ENCODE results near the gene SYTL1.
A peak's percentile ranks its signal among the peaks of the same experiment; 100 is the strongest.

Gene SYTL1

DNA sequence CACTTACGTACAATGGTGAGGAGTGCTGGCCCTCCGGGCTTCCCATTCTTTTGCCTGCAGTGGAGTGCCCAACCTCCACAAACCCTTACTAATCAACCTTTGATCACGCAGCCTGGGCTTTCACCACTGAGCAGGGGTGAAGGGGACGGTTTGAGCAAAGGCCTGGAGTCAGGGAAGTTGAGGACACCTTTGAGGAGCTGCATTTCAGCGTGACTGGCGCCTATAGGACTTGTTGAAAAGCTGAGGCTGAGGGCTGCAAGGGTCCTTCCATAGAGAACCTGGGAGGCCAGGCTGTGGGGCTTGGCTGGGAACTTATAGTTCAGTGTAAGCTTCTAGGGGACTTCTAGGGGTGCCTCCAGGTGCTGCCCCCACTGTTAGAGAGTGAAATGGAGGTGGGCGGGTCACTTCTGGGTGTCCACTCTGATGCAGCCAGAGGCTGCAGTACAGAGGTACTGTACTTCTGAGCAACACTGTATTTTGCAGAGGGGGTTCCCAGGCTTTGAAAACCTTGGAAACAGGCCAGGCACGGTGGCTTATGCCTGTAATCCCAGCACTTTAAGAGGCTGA, 9.8 kb downstream of the SYTL1 start:
- no peak overlapping the region for H3K27ac ChIP-seq (replicated peaks)
- no peak overlapping the region for H3K4me3 ChIP-seq (replicated peaks; ENCODE audit: insufficient read depth, low read length)
- no peak for DNase-seq (ENCODE audit: low read depth in 1 of 2, low spot score in 1 of 2)
- TF ChIP-seq, protein P1, sequence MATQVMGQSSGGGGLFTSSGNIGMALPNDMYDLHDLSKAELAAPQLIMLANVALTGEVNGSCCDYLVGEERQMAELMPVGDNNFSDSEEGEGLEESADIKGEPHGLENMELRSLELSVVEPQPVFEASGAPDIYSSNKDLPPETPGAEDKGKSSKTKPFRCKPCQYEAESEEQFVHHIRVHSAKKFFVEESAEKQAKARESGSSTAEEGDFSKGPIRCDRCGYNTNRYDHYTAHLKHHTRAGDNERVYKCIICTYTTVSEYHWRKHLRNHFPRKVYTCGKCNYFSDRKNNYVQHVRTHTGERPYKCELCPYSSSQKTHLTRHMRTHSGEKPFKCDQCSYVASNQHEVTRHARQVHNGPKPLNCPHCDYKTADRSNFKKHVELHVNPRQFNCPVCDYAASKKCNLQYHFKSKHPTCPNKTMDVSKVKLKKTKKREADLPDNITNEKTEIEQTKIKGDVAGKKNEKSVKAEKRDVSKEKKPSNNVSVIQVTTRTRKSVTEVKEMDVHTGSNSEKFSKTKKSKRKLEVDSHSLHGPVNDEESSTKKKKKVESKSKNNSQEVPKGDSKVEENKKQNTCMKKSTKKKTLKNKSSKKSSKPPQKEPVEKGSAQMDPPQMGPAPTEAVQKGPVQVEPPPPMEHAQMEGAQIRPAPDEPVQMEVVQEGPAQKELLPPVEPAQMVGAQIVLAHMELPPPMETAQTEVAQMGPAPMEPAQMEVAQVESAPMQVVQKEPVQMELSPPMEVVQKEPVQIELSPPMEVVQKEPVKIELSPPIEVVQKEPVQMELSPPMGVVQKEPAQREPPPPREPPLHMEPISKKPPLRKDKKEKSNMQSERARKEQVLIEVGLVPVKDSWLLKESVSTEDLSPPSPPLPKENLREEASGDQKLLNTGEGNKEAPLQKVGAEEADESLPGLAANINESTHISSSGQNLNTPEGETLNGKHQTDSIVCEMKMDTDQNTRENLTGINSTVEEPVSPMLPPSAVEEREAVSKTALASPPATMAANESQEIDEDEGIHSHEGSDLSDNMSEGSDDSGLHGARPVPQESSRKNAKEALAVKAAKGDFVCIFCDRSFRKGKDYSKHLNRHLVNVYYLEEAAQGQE (IDR thresholded peaks at IDR 0.05; ENCODE audit: insufficient replicate concordance, low read depth): no peak
- TF ChIP-seq SPI1 (IDR thresholded peaks at IDR 0.05; ENCODE audit: borderline replicate concordance, low read depth) (no peak), POLR2AphosphoS5 (IDR thresholded peaks at IDR 0.05; ENCODE audit: low read depth) (no peak), CTCF (IDR thresholded peaks at IDR 0.05; ENCODE audit: insufficient read depth, low read length) (no peak), GABPA (IDR thresholded peaks at IDR 0.05; ENCODE audit: low read depth) (no peak)
- no peaks in the 10 kb centered on the region for H3K27me3 ChIP-seq (ENCODE audit: insufficient read depth, poor library complexity, severe bottlenecking)

DNA sequence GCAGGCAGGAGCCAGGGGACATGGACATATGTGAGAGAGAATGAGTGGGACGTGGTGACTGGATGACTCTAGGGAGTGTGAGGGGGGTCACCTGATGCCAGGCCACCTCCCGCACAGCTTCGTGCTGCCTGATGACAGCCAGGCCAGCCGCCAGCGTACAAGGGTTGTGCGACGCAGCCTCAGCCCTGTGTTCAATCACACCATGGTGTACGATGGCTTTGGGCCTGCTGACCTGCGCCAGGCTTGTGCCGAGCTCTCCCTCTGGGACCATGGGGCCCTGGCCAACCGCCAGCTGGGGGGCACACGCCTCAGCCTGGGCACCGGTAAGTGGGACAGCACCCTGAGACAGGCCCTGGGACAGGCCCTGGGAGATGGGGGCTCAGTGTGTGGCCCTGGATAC, 11.3 kb downstream of the SYTL1 start:
- H3K27me3 ChIP-seq (ENCODE audit: insufficient read depth, poor library complexity, severe bottlenecking): no peaks in the 10 kb centered on the region
- H3K27ac ChIP-seq (replicated peaks): no peak overlapping the region
- DNase-seq (ENCODE audit: low read depth in 1 of 2, low spot score in 1 of 2): no peak
- H3K4me3 ChIP-seq (replicated peaks; ENCODE audit: insufficient read depth, low read length): no peak overlapping the region
- TF ChIP-seq SPI1 (IDR thresholded peaks at IDR 0.05; ENCODE audit: borderline replicate concordance, low read depth) (no peak), POLR2AphosphoS5 (IDR thresholded peaks at IDR 0.05; ENCODE audit: low read depth) (0 out of 2 replicates have a peak, but pooled peaks have one; percentile 25)

DNA sequence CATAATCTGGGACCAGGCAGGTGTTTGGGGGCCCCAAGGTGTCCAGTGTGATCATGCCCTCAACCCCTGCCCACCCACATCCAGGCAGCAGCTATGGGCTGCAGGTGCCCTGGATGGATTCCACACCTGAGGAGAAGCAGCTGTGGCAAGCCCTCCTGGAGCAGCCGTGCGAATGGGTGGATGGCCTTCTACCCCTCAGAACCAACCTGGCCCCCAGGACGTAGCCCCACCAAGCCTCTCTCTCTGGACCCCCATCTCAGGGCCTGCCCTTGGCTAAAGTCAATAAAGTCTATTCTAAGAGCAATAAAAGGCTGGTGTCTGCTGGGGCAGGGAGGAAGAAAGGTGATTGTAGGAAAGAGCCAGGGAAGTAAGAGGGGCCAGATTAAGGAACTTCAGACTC, 11.8 kb downstream of the SYTL1 start:
- DNase-seq (ENCODE audit: low read depth in 1 of 2, low spot score in 1 of 2): no peak
- no peaks in the 10 kb centered on the region for H3K27me3 ChIP-seq (ENCODE audit: insufficient read depth, poor library complexity, severe bottlenecking)
- no peak for TF ChIP-seq SPI1 (IDR thresholded peaks at IDR 0.05; ENCODE audit: borderline replicate concordance, low read depth)
- TF ChIP-seq, protein P1 (IDR thresholded peaks at IDR 0.05; ENCODE audit: insufficient replicate concordance, low read depth): no peak
- TF ChIP-seq CTCF (IDR thresholded peaks at IDR 0.05; ENCODE audit: insufficient read depth, low read length): no peak
- no peak; the same call in 1 of the 2 replicates for TF ChIP-seq POLR2AphosphoS5 (IDR thresholded peaks at IDR 0.05; ENCODE audit: low read depth)
- TF ChIP-seq GABPA (IDR thresholded peaks at IDR 0.05; ENCODE audit: low read depth): no peak
- H3K4me3 ChIP-seq (replicated peaks; ENCODE audit: insufficient read depth, low read length): no peak overlapping the region
- no peak overlapping the region for H3K27ac ChIP-seq (replicated peaks)

GRCh38 chr1:27355683-27356082, 13.9 kb downstream of the SYTL1 start:
- no peak overlapping the region for H3K4me3 ChIP-seq (replicated peaks; ENCODE audit: insufficient read depth, low read length)
- H3K27ac ChIP-seq (replicated peaks): no peak overlapping the region
- peaks cover 6% of the 10 kb centered on the region for H3K27me3 ChIP-seq (ENCODE audit: insufficient read depth, poor library complexity, severe bottlenecking)
- TF ChIP-seq GABPA (IDR thresholded peaks at IDR 0.05; ENCODE audit: low read depth) (no peak), POLR2AphosphoS5 (IDR thresholded peaks at IDR 0.05; ENCODE audit: low read depth) (0 out of 2 replicates have a peak, but pooled peaks have one; percentile 11)
- no peak for DNase-seq (ENCODE audit: low read depth in 1 of 2, low spot score in 1 of 2)

DNA sequence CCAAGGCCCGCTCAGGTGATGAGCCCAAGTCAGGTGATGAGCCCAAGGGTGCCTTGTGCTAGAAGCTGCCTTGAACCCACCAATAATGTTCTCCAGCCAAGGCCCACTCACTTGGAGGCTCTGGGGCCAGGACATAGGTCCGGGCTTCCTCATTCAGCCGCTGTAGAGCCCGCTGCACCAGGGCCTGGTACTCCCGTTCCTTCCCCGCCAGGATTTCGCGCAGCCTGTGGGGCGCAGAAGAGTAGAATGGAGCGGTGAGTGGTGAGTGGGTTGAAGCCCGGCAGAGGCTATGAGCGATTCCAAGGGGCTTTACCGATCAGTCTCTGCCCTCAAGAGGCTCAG, 14.4 kb downstream of the SYTL1 start:
- DNase-seq (ENCODE audit: low read depth in 1 of 2, low spot score in 1 of 2): peak in 1 of 2 experiments; percentile 53
- H3K27me3 ChIP-seq (ENCODE audit: insufficient read depth, poor library complexity, severe bottlenecking): peaks cover 6% of the 10 kb centered on the region
- H3K4me3 ChIP-seq (replicated peaks; ENCODE audit: insufficient read depth, low read length): no peak overlapping the region
- H3K27ac ChIP-seq (replicated peaks): no peak overlapping the region; the same call in 1 of the 2 replicates
- TF ChIP-seq POLR2AphosphoS5 (IDR thresholded peaks at IDR 0.05; ENCODE audit: low read depth): no peak
- TF ChIP-seq SPI1 (IDR thresholded peaks at IDR 0.05; ENCODE audit: borderline replicate concordance, low read depth): no peak
- TF ChIP-seq GABPA (IDR thresholded peaks at IDR 0.05; ENCODE audit: low read depth): no peak
- TF ChIP-seq, protein P1 (IDR thresholded peaks at IDR 0.05; ENCODE audit: insufficient replicate concordance, low read depth): no peak

Measured in HL-60 (cell line).